Hematopoietic multipotent progenitor cell treated with erythropoietin and hydrocortisone succinate and interleukin-3 and kit ligand, for 15 days (in vitro differentiated cells): ENCODE results near the gene PLCB2.
A peak's percentile ranks its signal among the peaks of the same experiment; 100 is the strongest.

Source experiments
- DNase-seq: peaks from one replicate; pipeline ENCODE4 v3.0.0-alpha.2; 2015; ENCODE audit warnings: low spot score

The PLCB2 gene

DNA sequence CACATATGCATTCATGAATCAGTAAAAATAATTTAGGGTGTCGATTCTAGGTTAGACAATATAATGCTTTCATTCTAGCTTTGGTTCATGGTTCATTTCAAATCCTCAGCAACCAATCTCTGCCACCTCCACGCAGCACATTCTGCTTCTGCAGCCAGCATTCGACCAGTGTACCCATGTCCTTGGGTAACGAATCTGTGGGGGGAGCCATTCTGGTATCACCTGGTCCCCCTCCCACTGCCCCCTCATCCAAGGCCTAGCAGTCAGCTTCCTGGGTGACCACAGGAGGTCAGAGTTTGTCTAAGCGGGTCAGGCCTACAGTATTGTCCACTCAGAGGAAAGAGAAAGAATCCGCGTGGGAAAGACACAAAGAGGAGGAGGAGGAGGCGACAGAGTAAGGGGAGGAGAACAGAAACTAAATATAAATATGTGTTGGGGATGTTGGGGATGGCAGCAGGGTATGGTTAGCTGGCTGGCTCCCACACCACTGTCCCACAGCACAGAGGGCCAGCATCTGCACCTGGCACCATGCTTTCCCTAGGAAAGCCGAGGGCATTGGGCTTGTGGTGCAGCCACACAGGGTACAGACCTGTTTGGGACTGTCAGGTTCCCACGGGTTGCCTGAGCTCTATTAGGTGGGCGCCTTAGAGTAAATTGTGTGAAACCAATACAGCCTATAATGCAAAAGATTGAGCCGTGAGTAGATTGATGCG is 56.8 kb downstream of the PLCB2 start:
- DNase-seq: no peak

DNA sequence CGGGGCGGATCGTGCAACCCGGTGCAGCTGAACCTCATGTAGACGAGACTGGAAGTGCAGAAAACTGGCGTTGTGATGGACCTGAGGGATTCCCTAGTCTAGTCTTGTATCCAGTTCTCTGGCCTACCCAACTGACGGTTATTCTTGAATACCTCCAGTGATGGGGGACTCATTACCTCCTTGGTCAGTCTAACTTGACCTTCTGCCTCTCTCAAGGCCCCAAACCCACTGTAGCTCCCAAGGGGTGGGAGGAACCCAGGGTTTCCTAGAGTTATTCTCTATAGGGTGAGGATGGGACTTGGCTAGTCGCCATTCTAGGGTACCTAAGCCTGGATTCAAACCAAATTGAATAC is 57.5 kb downstream of the PLCB2 start:
- no peak for DNase-seq

DNA sequence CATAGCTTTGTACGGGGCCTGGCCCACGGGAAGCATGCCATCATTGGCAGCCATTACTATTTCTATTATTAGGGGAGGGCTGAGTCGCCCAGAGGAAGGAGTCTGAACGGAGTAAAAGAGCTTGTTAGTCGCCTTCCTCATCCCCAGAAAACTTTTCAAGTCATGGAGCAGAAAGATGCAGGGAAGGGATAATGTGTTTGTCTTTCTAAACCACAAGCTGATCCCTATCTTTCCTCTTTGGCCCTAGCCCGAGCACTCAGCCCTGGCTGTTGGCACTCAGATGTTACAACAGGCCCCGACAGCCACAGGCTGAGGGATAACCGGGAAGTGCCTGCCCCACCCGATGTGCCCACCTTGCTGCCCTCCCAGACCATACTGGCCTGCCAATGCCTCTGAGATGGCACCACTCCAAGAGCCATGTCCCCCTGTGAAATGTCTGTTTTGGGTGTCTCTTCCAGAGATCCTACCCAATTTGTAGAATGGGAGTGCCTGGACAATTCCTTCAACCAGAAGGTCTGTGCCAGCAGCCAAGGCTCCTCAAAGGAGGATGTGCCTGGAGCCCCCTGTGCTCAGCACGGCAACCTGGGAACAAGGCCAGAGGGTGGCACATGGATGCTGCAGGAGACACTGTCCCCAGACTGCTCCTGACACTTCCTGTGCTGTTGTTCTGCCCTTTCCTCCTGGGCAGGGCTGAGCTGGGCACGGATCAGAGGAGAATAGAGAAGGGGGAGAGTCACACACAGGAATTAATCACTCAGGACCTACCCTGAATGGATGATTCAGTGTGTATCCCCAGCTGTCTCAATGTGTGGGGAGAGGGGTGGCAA is 58.0 kb downstream of the PLCB2 start:
- no peak for DNase-seq

DNA sequence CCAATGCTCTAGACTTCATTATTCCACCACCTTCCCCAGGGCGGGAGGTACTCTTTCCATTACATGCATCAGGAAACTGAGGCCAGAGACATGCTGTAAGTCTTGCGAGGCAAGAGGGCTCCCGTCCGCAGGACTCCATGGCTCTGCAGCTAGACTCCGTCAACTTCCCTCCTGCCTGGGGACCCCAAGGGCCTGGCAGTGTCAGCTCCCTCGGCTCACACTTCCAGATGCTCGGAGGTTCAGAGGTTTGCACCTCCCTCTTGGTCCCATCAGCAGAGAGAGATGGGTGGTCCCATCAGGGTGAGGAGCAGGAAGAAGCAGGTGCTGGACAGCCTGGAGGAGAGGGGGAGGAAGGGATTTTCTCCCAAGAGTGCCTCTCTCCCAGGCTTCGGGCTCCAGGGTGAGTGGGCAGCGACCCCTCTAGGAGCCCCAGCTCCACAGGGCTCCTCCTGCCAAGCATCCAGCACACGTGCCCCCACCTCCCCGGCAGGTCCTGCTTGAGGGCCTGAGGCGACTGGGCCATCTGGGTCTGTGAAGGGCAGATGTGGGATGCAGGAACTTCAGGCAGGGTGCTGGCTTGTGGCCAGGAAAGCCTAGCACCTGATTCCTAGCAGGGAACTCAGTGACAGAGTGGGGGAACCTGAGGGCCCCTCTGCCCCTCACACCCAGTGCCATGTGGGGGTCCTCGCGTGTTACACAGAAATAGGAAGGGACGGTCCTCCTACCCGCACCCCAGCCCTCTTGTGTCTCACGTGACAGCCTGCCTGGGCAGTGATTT is 59.5 kb downstream of the PLCB2 start:
- DNase-seq: no peak

DNA sequence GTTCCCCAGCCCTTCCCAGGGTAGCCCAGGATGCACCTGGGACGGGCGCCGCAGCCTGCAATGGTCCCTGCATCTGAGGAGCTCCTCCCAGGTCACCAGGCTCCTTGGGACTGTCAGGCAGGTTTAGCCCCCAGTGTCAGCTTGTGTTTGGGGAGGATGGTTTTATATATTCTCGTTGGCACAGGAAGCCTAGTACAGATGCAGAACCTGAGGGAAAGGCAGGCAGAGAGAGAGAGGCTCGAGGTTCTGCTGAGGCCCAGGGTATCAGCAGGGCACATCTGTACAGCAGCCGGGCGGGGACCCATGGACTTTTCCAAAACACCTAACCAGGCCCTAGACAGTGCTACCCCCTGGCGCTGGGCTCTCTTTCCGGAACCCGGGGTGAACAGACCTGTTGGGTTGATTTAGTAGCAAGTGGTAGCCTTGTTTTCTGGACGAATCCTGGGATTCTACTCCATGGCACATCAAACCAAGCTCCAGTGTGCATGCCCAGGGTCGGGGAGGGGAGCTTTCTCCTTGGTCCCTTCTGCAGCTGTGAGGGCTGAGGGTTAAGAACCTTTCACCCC is 60.2 kb downstream of the PLCB2 start:
- peak; percentile 72 for DNase-seq

DNA sequence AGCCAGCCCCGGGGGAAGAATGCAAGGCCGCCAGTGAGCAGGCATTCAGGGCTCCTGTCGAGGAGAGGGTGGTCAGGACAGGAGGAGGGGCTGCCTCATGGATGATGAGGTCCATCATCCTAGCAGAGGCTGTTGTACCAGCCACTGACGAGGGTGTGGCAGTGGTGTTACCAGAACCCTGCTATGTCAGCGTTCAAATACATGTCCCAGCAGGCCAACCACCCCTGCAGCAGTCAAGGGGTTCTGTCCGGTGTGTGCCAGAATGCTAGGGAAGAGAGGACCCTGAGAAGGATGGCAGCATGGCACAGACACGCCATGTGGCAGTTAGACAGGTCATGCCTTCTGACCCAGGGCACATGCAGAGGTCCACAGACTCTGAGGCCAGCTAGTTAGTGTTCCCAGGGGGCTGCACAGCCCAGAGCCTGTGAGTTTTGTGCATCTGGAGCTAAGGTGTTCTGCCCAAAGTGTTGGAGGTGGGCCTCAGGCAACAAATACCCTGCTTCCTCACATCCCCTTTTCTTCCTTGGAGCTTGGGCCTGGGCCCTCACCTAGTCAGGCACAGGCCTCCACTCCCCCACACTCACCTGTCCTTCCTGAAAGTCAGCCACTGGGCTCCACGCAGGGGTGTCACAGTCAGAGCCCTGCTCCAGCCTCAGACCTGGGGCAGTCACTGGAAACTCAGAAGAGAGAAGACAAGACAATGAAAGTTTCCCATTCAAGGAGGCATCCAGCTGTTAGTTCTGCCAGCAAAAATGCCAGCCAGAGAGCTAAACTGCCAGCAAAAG is 61.0 kb downstream of the PLCB2 start:
- DNase-seq: no peak

DNA sequence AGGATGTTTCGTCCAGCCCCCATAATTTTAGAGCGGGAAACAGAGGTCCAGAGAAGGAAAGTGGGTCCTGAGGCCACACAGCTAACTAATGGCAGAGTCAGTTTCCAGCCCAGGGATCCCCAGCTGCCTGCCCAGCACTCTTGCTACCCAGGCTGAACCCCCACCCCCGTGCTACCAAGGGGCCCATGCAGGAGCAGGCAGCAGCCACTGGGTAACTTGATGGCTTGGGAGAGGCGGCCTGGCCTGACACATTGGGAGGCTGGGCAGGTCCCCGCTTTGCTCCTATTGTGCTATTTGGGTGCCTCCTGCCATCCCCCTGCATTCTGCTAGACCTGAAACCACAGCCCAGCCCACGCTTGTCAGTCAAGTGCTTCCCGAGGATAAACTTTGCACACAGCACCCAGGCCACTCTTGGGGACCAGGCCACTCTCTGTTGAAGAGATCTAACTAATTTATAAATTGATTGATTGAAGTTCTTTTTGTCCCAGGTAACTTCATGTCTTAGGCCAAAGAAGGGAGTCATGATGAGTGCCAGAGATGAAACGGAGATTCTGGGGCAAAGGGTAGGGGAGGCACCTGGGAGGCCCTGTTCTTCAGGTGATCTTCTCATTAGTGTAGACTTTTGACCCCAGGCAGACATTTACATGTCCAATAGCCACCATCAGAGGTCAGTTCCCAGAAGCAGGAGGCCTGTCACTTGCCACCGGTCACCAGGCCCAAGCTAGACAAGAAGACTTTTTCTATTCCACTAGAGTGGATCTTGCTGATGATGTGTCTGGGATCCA is 61.9 kb downstream of the PLCB2 start:
- no peak for DNase-seq

DNA sequence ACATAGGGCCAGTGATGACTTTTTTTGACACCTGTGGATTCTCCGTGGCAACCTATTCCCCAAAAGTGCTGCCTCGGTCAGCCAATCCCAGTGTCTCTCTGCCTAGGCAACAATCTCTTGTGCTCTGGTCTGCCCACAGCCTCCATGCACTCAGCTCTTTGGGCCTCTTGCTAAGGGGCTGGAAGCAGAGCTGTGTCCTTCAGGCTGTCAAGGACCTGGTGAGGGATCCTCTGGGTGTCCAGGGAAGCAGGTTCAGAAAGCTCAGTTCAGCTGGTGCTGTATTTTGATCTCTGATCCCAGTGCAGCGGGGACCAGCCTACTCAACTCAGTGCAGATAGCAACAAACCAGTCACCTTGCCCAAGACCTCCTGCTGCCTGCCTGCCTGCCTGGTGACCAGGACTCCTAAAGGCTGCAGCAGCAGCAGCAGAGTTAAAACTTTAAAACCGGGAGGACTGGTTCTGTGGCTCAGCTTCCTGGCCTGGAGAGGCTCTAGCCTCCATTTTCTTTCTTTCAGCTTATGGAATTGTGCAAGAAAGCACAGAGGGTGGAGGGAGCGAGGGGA is 62.7 kb downstream of the PLCB2 start:
- DNase-seq: no peak

DNA sequence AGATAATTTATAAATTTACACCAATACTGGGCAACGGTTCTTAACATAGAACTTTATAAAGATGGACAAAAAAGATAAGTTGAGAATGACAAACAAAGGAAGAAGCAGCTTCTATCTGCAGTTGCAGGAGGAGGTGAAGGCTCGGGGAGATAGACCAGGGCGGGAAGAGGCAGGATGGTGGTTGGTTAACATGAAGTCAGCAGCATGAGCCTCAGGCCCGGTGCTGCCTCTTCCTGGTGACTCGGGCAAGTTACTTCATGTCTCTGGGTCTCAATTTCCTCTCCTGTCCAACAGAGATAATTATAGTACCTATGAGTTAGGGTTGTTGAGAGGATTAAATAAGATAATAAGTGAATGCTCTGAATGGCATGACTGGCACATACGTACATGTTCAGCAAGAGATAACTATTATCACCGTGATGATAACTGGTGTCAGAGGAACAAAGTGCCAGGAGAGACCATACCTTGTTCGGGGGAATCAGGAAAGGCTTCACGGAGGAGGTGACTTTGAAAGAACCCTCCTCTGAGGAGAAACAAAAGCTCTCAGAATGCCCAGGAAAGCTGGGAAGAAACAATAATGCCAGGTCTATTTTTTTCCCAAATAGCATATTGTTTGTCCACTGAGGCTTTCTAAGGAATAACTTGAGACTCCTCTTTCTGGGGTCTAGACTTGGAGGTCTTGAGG is 64.5 kb downstream of the PLCB2 start:
- DNase-seq: peak; percentile 47

DNA sequence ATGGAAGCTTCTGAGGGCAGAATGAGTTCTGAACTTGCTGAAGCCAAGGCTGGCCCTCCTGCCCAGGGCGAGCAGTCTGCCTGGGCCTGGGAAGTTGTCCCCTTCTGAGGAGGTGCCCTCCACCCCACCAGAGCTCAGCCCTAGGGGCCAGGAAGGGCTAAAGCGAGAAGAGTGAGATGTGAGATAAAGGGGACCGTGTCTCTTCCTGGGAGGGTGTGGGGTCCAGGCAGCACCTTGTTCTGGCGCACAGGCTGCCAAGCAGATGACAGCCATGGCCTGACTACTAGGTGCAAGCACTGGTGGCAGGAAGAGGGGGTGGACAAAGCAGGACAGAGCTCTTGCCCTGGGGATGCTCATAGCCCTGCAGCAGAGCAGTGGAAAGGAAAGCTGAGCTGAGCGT is 65.1 kb downstream of the PLCB2 start:
- DNase-seq: no peak

DNA sequence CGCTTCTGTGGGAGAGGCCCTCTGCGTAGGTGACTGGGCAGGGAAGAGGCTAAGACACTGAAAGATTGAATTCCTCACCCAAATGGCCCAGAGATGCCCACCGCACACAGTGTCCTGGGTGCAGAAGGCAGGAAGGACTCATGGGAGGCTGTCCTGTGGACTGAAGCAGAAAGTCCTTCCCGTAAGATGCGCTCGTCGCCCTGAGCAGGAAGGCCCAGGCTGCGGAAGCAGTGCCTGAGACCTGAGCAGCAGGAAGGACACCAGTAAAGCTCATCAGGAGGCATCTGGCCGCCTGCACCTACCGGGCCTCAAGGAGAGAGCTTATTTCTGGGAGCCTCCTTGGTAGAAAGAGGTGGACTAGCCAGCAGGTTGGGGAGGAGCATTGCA is 65.5 kb downstream of the PLCB2 start:
- DNase-seq: no peak

DNA sequence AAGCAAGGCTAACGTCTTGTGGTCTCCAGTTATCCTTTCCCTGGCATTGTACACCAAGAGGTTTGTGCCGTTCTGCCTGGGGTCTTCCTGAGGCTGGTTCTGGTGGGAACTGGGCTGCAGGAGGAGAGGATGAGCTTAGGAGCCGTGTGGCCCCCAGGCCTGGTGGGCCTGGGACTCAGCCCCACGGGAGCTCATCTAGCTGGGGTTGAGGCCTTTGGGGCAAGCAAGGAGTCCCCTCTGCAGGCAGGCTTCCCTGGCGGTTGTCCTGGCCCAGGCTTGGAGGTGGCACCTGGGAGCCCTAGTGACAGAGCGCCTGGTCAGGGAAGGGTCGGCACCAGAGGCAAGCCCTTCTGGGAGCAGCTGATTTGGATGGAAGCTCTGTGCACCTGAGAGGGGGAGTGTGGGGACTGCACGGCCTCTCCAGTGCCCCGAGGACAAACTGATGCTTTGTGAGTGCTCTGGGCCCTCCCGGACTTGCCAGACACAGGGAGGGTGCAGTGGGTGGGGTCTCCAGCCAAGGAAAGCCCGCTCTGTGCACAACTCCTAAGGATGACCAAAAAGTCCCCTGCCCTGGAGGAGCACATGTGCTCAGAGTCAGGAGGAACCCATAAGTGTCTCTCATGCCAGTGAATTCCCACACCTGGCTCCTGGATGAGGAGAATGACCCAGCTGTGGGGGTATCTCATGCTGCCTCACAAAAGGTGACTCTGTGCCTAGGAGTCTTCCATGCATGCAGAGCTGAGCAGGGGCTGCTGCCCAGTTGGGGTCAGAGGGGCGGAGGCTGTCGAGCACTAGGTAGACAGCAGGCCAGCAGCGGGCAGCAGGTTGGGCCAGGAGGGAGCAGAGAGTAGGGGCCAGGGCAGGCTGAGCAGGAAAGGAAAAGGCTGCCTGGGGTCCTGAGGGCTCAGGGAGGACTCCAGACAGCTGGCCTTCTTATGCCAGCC is 66.2 kb downstream of the PLCB2 start:
- no peak for DNase-seq

DNA sequence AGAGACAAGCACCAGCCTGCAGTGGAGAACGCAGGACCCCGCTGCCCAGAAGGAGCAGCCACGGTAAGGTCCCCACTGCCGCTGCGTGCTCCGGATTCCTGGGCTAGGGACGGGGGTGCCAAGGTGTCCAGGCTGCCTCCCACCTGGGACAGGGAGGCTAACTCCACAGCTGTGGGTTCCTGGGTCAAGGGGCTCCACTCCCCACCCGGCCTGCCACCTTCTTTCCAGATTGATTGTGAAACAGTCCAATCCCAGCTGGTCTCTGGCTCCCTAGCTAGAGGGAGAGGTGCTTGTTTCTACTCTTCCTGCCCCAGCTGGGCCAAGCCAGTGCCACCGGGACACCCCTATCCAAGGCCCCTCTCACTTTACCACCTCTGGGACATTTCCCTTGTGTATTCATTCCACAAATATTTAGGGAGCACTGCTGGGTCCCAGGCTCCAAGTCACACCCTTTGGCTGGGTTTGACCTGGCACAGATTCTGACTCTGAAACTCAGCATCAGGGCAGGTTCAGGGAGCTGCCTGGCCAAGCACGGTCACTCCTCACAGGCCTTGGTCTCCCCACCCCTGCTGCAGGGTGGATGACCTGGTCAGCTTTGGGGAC is 67.0 kb downstream of the PLCB2 start:
- no peak for DNase-seq

DNA sequence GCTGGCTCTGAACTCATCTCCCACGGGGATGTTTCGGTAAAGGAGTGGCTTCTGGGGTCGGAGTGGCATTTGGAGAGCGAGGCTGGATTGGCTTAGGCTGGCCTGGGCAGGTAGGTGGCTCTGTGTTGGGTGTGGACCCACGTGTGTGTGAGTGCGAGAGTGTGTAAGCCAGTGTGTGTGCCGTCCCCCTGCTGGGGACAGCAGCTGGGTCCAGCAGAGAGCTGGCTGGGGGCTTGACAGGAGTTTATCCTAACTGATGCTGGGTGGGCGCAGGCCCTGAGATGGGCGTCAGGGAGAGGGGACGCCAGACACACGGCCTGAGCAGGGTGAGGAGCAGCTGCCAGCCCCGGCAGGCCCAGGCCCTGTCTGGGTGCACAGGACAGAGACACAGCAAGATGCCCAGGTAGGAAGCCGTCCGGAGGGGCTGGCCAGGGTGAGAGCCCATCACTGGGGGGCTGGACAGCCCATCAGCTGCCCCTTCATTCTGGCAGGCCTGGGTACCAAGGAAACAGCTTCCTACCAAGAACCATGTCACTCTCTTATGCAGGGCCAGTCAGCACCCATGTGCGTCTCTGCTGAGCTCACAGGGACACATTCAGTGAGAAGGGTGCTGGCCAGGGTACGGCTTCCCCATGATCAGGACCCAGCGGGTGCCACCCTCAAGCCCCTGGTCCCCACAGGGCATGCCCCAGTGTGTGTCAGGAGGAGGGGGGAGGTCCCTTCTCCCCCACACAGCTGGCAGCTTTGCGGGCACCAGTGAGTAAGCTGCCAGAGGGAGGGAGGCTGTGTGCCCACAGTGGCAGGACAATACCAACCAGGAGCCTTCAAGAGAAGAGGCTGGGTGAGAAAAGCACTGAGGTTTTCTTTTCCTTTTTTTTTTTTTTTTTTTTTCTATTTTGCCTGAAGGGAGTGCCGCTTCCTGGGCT is 67.8 kb downstream of the PLCB2 start:
- DNase-seq: no peak

DNA sequence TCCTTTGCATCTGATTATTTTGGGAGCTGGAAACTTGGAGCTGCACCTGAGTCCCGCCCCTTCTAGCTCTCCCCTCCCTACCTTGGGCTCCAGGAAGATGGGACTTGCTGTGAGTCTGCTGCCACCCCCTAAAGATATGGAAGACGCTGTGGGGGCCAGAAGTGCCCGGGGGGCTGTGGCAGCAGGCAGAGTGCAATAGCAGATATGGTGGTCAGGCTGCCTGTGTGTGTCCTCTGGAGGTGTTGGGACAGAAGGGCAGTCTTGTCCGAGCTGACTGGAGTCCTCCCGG is 68.4 kb downstream of the PLCB2 start:
- no peak for DNase-seq

DNA sequence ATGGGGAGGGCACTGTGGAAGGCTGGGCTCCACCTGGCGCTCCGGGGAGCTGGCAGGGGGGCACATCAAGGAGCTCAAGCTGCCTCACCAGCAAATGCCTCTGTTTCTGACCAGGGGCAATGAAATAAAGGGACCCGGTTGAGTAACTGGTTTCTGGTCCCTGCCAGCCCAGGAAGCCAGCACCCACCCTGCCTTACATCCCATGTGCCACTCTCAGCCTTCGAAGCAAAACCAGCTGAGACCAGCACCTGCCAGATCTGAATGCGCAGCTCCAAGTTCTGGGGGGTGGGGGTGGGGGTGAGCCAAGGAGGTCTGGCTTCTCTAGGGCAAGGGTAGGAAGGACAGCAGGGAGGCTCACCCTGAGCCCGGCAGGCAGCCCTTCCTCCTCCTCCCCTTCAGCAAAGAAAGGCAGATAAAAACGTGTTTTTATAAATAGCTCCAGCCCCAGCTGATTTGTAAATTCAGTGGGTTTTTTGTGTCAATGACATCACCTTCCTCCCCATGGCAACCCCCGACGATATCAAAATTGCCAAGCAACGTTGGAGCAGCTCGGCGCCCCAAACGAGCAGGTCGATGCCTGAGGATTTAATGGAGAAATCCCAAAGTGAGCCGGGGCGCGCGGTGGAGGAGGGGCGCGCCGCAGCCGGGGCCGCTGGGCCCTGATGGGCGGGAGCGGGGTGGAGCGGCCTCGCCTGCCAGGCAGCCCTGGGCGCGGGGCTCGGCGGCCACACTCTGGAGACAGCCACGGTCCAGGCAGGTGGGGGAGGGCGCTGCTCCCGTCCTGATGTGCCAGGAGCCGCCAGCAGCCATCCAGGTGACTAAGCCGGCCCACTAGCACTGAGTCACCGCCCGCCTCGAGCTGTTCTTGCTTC is 69.0 kb downstream of the PLCB2 start, which contains the start of gene PAK6:
Gene PAK6, plus strand, starts transcription at position 532 of the 872 bp plus-strand sequence. CDS start 25,723 bp downstream, outside the sequence.
- peak; percentile 29 for DNase-seq
